GM18502 (cell line): ENCODE results near the gene CSN3.
"Not testable (repeated sequence)": the region's sequence is repeated elsewhere in the genome, so short reads cannot be mapped to it uniquely, and the experiment has no call there.

Experiments
- ATAC-seq: cut with Tn5 transposase; IDR thresholded peaks from one replicate; pipeline ENCODE4 v1.9.1; 2021; ENCODE audit warnings: mild to moderate bottlenecking; ENCODE audit not compliant: unreplicated experiment, poor library complexity

Gene CSN3

GRCh38 chr4:70242297-70242696 is at the start of gene CSN3:
CSN3 (plus strand) TSS chr4:70242597; CDS start chr4:70244820, 2,223 bp downstream.
- ATAC-seq, result not testable (repeated sequence)

- ATAC-seq, result no peak
Observed at GRCh38 chr4:70192895-70193294, 49.5 kb upstream of the CSN3 start.

- ATAC-seq, result no peak
Observed at GRCh38 chr4:70195425-70195824, 47.0 kb upstream of the CSN3 start, which contains the start of gene ODAM. ODAM (plus strand) TSS chr4:70195725; CDS start chr4:70196544, 819 bp downstream.

GRCh38 chr4:70196857-70197256 is 45.5 kb upstream of the CSN3 start:
- no peak for ATAC-seq

GRCh38 chr4:70197842-70198241 is 44.6 kb upstream of the CSN3 start:
- ATAC-seq, result no peak

- no peak for ATAC-seq
Observed at GRCh38 chr4:70203601-70204000, 38.8 kb upstream of the CSN3 start.

- ATAC-seq, result not testable (repeated sequence)
Observed at GRCh38 chr4:70212752-70213151, 29.6 kb upstream of the CSN3 start.

GRCh38 chr4:70216109-70216508 is 26.3 kb upstream of the CSN3 start:
- not testable (repeated sequence) for ATAC-seq

- not testable (repeated sequence) for ATAC-seq
Observed at GRCh38 chr4:70216550-70216949, 25.8 kb upstream of the CSN3 start.

GRCh38 chr4:70221389-70221788 is 21.0 kb upstream of the CSN3 start:
- not testable (repeated sequence) for ATAC-seq

- ATAC-seq, result not testable (repeated sequence)
Observed at GRCh38 chr4:70221818-70222217, 20.6 kb upstream of the CSN3 start.

GRCh38 chr4:70225824-70226223 is 16.6 kb upstream of the CSN3 start, which contains the start of gene FDCSP:
FDCSP (plus strand) TSS chr4:70226124; CDS start chr4:70231195, 5,071 bp downstream.
- no peak for ATAC-seq

- no peak for ATAC-seq
Observed at GRCh38 chr4:70236125-70236524, 6.3 kb upstream of the CSN3 start.

GRCh38 chr4:70239131-70239883 is 3.1 kb upstream of the CSN3 start:
- ATAC-seq, result no peak

- ATAC-seq, result no peak
Observed at GRCh38 chr4:70239884-70240591, 2.4 kb upstream of the CSN3 start.

- no peak for ATAC-seq
Observed at GRCh38 chr4:70243091-70243490, 694 bp downstream of the CSN3 start.

GRCh38 chr4:70251250-70251944 is 9.0 kb downstream of the CSN3 start:
- no peak for ATAC-seq

- ATAC-seq, result no peak
Observed at GRCh38 chr4:70251945-70252277, 9.5 kb downstream of the CSN3 start.

- no peak for ATAC-seq
Observed at GRCh38 chr4:70269674-70270073, 27.3 kb downstream of the CSN3 start.

GRCh38 chr4:70277121-70277520 is 34.7 kb downstream of the CSN3 start:
- no peak for ATAC-seq

GRCh38 chr4:70280567-70280966 is 38.2 kb downstream of the CSN3 start:
- no peak for ATAC-seq
